ENCODE results near the gene HES4. TPM values are rescaled to one million over a fixed set of nuclear protein-coding genes. Genes with fewer than 3 reads are reported as not detected.
A peak's percentile ranks its signal among the peaks of the same experiment; 100 is the strongest.

HES4 gene
- total and polyA plus RNA-seq, 2 of the 13 experiments (the other 11 are each of a cell fraction or from before 2014, with no cell fraction given) = 8.8 to 10.6 TPM

DNA sequence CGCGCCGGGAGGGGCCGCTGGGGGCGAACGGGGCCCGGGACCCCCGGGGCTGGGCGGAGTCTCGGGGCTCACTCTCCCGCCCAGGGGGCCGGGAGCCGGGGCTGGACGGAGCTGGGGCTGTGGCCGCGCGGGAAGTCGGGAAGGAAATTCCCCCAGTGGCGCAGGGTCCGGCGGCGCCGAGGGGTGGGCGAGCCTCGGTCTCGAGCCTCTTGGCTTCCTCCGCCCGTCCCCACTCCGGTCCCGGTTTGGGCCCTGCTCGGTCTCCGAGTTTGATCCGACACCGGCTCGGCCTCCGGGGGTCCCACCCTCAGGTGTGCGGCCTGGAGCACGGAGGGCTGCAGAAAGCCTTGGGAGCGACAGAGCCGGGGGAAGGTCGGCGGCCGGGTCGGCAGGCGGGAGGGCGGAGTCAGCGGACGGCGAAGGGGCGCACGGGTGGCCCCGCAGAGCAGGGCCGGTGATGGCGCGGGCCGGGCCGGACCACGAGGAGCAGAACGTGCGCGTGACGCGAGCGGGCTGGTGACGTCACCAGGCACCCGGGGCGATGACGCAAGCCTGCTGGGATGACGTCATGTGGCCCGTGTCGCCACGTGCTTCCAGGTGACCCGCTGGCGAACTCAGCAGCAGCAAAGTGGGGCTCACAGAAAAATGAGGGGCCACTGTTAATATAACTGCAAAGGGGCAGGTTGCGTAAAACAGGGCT, 610 bp upstream of the HES4 start (continued):
- TF ChIP-seq, protein P1, sequence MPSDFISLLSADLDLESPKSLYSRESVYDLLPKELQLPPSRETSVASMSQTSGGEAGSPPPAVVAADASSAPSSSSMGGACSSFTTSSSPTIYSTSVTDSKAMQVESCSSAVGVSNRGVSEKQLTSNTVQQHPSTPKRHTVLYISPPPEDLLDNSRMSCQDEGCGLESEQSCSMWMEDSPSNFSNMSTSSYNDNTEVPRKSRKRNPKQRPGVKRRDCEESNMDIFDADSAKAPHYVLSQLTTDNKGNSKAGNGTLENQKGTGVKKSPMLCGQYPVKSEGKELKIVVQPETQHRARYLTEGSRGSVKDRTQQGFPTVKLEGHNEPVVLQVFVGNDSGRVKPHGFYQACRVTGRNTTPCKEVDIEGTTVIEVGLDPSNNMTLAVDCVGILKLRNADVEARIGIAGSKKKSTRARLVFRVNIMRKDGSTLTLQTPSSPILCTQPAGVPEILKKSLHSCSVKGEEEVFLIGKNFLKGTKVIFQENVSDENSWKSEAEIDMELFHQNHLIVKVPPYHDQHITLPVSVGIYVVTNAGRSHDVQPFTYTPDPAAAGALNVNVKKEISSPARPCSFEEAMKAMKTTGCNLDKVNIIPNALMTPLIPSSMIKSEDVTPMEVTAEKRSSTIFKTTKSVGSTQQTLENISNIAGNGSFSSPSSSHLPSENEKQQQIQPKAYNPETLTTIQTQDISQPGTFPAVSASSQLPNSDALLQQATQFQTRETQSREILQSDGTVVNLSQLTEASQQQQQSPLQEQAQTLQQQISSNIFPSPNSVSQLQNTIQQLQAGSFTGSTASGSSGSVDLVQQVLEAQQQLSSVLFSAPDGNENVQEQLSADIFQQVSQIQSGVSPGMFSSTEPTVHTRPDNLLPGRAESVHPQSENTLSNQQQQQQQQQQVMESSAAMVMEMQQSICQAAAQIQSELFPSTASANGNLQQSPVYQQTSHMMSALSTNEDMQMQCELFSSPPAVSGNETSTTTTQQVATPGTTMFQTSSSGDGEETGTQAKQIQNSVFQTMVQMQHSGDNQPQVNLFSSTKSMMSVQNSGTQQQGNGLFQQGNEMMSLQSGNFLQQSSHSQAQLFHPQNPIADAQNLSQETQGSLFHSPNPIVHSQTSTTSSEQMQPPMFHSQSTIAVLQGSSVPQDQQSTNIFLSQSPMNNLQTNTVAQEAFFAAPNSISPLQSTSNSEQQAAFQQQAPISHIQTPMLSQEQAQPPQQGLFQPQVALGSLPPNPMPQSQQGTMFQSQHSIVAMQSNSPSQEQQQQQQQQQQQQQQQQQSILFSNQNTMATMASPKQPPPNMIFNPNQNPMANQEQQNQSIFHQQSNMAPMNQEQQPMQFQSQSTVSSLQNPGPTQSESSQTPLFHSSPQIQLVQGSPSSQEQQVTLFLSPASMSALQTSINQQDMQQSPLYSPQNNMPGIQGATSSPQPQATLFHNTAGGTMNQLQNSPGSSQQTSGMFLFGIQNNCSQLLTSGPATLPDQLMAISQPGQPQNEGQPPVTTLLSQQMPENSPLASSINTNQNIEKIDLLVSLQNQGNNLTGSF (CRISPR knock-in tag; IDR thresholded peaks at IDR 0.05) = peak; percentile 70; the same call in 1 of the 2 replicates
- TF ChIP-seq, protein P2, sequence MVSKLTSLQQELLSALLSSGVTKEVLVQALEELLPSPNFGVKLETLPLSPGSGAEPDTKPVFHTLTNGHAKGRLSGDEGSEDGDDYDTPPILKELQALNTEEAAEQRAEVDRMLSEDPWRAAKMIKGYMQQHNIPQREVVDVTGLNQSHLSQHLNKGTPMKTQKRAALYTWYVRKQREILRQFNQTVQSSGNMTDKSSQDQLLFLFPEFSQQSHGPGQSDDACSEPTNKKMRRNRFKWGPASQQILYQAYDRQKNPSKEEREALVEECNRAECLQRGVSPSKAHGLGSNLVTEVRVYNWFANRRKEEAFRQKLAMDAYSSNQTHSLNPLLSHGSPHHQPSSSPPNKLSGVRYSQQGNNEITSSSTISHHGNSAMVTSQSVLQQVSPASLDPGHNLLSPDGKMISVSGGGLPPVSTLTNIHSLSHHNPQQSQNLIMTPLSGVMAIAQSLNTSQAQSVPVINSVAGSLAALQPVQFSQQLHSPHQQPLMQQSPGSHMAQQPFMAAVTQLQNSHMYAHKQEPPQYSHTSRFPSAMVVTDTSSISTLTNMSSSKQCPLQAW (CRISPR knock-in tag; IDR thresholded peaks at IDR 0.05) = peak; percentile 75; the same call in 1 of the 2 replicates
- TF ChIP-seq ZSCAN22 (CRISPR knock-in tag; IDR thresholded peaks at IDR 0.05) (no peak), KDM5B (CRISPR knock-in tag; IDR thresholded peaks at IDR 0.05; ENCODE audit: borderline replicate concordance) (peak; percentile 77; the same call in 1 of the 2 replicates), ESRRA (CRISPR knock-in tag; IDR thresholded peaks at IDR 0.05; ENCODE audit: low read depth) (peak; percentile 62; the same call in 1 of the 2 replicates), NFKBIZ (CRISPR knock-in tag; IDR thresholded peaks at IDR 0.05) (peak; percentile 80; the same call in 1 of the 2 replicates), KAT7 (CRISPR knock-in tag; IDR thresholded peaks at IDR 0.05; ENCODE audit: borderline replicate concordance) (peak; percentile 83; the same call in 1 of the 2 replicates), DR1 (CRISPR knock-in tag; IDR thresholded peaks at IDR 0.05) (no peak; the same call in 1 of the 2 replicates), JUN (CRISPR knock-in tag; IDR thresholded peaks at IDR 0.05) (peak; percentile 95), HDAC2 (CRISPR knock-in tag; IDR thresholded peaks at IDR 0.05) (peak; percentile 78), ZNF563 (CRISPR knock-in tag; IDR thresholded peaks at IDR 0.05) (peak; percentile 73)
- TF ChIP-seq, protein P3, sequence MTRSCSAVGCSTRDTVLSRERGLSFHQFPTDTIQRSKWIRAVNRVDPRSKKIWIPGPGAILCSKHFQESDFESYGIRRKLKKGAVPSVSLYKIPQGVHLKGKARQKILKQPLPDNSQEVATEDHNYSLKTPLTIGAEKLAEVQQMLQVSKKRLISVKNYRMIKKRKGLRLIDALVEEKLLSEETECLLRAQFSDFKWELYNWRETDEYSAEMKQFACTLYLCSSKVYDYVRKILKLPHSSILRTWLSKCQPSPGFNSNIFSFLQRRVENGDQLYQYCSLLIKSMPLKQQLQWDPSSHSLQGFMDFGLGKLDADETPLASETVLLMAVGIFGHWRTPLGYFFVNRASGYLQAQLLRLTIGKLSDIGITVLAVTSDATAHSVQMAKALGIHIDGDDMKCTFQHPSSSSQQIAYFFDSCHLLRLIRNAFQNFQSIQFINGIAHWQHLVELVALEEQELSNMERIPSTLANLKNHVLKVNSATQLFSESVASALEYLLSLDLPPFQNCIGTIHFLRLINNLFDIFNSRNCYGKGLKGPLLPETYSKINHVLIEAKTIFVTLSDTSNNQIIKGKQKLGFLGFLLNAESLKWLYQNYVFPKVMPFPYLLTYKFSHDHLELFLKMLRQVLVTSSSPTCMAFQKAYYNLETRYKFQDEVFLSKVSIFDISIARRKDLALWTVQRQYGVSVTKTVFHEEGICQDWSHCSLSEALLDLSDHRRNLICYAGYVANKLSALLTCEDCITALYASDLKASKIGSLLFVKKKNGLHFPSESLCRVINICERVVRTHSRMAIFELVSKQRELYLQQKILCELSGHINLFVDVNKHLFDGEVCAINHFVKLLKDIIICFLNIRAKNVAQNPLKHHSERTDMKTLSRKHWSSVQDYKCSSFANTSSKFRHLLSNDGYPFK (CRISPR knock-in tag; IDR thresholded peaks at IDR 0.05; ENCODE audit: borderline replicate concordance) = no peak; the same call in 1 of the 2 replicates
- TF ChIP-seq, protein P4, sequence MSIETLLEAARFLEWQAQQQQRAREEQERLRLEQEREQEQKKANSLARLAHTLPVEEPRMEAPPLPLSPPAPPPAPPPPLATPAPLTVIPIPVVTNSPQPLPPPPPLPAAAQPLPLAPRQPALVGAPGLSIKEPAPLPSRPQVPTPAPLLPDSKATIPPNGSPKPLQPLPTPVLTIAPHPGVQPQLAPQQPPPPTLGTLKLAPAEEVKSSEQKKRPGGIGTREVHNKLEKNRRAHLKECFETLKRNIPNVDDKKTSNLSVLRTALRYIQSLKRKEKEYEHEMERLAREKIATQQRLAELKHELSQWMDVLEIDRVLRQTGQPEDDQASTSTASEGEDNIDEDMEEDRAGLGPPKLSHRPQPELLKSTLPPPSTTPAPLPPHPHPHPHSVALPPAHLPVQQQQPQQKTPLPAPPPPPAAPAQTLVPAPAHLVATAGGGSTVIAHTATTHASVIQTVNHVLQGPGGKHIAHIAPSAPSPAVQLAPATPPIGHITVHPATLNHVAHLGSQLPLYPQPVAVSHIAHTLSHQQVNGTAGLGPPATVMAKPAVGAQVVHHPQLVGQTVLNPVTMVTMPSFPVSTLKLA (IDR thresholded peaks at IDR 0.05) = peak; percentile 86
- TF ChIP-seq, protein P5, sequence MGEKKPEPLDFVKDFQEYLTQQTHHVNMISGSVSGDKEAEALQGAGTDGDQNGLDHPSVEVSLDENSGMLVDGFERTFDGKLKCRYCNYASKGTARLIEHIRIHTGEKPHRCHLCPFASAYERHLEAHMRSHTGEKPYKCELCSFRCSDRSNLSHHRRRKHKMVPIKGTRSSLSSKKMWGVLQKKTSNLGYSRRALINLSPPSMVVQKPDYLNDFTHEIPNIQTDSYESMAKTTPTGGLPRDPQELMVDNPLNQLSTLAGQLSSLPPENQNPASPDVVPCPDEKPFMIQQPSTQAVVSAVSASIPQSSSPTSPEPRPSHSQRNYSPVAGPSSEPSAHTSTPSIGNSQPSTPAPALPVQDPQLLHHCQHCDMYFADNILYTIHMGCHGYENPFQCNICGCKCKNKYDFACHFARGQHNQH (CRISPR knock-in tag; IDR thresholded peaks at IDR 0.05) = peak; percentile 83

Data from HepG2 (cell line).